MM.1S (cell line): ENCODE data around the gene LARGE1.

Experiments used
- DNase-seq: peaks from one replicate; pipeline ENCODE4 v3.0.0-alpha.2; 2015
- H2AFZ ChIP-seq: fragments of 300-600 bp; sonication (generic); 2 replicates; pipeline ENCODE4 v1.6.0; 2016; ENCODE audit warnings: antibody characterized with exemption, low read length
- H3F3A ChIP-seq: fragments of 300-600 bp; sonication (generic); 2 replicates; pipeline ENCODE4 v1.6.1; 2016; ENCODE audit warnings: mild to moderate bottlenecking, antibody characterized with exemption, low read length, moderate library complexity, mixed read lengths; ENCODE audit not compliant: insufficient read depth
- H3K27ac ChIP-seq: fragments of 300-600 bp; sonication (generic); 2 replicates; pipeline ENCODE4 v1.5.1; 2016; ENCODE audit warnings: mild to moderate bottlenecking, low read length
- H3K27me3 ChIP-seq: fragments of 300-600 bp; sonication (generic); replicated peaks from 2 replicates; pipeline ENCODE4 v1.6.0; 2016; ENCODE audit warnings: low read length; ENCODE audit not compliant: insufficient read depth
- H3K36me3 ChIP-seq: fragments of 300-600 bp; sonication (generic); replicated peaks from 2 replicates; pipeline ENCODE4 v1.6.1; 2016; ENCODE audit warnings: mild to moderate bottlenecking, low read length, mixed read lengths; ENCODE audit not compliant: insufficient read depth
- H3K4me1 ChIP-seq: fragments of 300-600 bp; sonication (generic); 2 replicates; pipeline ENCODE4 v1.6.1; 2016; ENCODE audit warnings: low read length, mixed read lengths
- H3K4me2 ChIP-seq: fragments of 300-600 bp; sonication (generic); 2 replicates; pipeline ENCODE4 v1.6.0; 2016; ENCODE audit warnings: low read depth, low read length
- H3K4me3 ChIP-seq: fragments of 300-600 bp; sonication (generic); 2 replicates; pipeline ENCODE4 v1.5.1; 2016; ENCODE audit warnings: low read length, mixed read lengths
- H3K79me2 ChIP-seq: fragments of 300-600 bp; sonication (generic); 2 replicates; pipeline ENCODE4 v1.6.1; 2016; ENCODE audit warnings: mixed run types, low read length, mixed read lengths
- H3K9ac ChIP-seq: fragments of 300-600 bp; sonication (generic); 2 replicates; pipeline ENCODE4 v1.6.1; 2016; ENCODE audit warnings: low read length, mixed read lengths
- H3K9me2 ChIP-seq: fragments of 300-600 bp; sonication (generic); replicated peaks from 2 replicates; pipeline ENCODE4 v1.6.1; 2016; ENCODE audit warnings: mild to moderate bottlenecking, low read length, mixed read lengths; ENCODE audit not compliant: insufficient read depth
- H3K9me3 ChIP-seq: fragments of 300-600 bp; sonication (generic); replicated peaks from 2 replicates; pipeline ENCODE4 v1.6.1; 2016; ENCODE audit warnings: mild to moderate bottlenecking, low read length, mixed read lengths; ENCODE audit not compliant: insufficient read depth
- H4K20me1 ChIP-seq: fragments of 300-600 bp; sonication (generic); 2 replicates; pipeline ENCODE4 v1.6.1; 2016; ENCODE audit warnings: mild to moderate bottlenecking, low read length, moderate library complexity, mixed read lengths; ENCODE audit not compliant: insufficient read depth
- CTCF ChIP-seq: fragments of 300-600 bp; sonication (generic); IDR thresholded peaks from 2 replicates; pipeline ENCODE4 v1.5.1; 2016; ENCODE audit warnings: antibody characterized with exemption, low read length, mixed read lengths
- EZH2 ChIP-seq: fragments of 300-600 bp; sonication (generic); optimal IDR thresholded peaks from 2 replicates; pipeline ENCODE3; 2017; ENCODE audit warnings: low read depth, mild to moderate bottlenecking, antibody characterized with exemption, low read length, mixed read lengths
- EZH2phosphoT487 ChIP-seq: fragments of 300-600 bp; sonication (generic); IDR thresholded peaks from 2 replicates; pipeline ENCODE4 v1.6.1; 2018; ENCODE audit warnings: antibody characterized with exemption, low read length

The LARGE1 gene

DNA sequence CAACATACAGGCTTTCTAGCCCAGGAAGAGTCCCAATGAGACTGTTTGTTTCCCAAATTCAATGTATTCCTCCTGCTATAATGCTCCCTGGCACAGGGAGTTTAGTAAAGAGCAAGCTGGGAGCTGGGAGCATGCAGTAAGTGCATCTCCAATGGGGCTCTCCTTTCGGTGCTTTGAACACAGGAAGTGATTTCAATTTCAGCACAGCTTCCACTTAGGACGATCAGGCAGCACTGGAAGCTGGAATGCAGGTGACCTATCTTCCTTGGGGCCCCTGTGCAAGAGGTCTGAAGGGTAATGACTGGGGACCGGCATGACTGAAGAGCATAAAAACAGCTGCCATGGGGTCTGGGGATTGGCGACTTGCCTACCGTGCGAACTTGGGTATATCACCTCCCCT, 76.0 kb downstream of the LARGE1 start:
- no peak overlapping the region for H2AFZ ChIP-seq
- H3F3A ChIP-seq: peaks cover 34% of the 10 kb centered on the region
- H3K9me3 ChIP-seq: no peaks in the 10 kb centered on the region
- no peak for DNase-seq
- no peaks in the 10 kb centered on the region for H4K20me1 ChIP-seq
- H3K27ac ChIP-seq: peak overlapping the region; percentile 99; the same call in 1 of the 2 replicates
- no peak overlapping the region for H3K9ac ChIP-seq
- H3K4me1 ChIP-seq: peaks cover 39% of the 10 kb centered on the region
- TF ChIP-seq CTCF (no peak), EZH2phosphoT487 (no peak), EZH2 (no peak)
- no peak overlapping the region for H3K4me3 ChIP-seq
- H3K27me3 ChIP-seq: no peaks in the 10 kb centered on the region
- H3K79me2 ChIP-seq: peaks cover 79% of the 10 kb centered on the region
- H3K36me3 ChIP-seq: no peaks in the 10 kb centered on the region
- no peaks in the 10 kb centered on the region for H3K9me2 ChIP-seq
- H3K4me2 ChIP-seq: no peak overlapping the region

DNA sequence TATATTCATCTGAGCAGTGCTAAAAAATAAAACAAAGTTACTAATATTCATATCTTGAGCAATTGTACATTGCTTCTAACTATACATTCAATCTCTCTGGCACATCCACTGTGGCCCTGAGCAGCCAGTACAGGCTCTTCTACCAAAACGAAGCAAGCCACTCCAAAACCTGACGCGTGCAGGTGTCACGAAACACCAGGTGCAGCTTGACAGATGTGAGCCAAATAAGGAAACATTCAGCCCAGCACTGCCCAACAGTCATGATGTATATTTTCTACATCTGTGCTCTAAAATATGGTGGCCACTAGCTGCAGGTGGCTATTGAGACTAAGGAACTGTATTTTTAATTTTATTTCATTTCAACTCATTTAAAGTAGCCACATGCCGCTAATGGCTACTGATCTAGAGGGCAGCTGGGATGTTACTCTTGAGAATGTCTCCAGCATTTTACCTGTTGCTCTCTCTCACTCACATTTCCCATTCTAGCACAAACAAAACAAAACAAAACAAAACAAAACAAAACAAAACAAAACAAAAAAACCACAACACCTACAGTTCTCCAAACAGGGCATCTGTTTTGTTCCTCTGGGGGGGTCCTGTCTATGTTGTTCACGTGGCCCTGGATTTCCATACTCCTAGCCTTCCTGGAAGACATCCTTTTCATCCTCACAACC, 77.7 kb downstream of the LARGE1 start:
- H3K9me3 ChIP-seq: no peaks in the 10 kb centered on the region
- no peak overlapping the region for H2AFZ ChIP-seq
- peak overlapping the region; percentile 99 for H3K27ac ChIP-seq
- peak overlapping the region; percentile 36; the same call in 1 of the 2 replicates for H3K4me3 ChIP-seq
- peaks cover 34% of the 10 kb centered on the region for H3F3A ChIP-seq
- H3K9ac ChIP-seq: peak overlapping the region; percentile 83
- no peaks in the 10 kb centered on the region for H4K20me1 ChIP-seq
- peaks cover 42% of the 10 kb centered on the region for H3K4me1 ChIP-seq
- no peaks in the 10 kb centered on the region for H3K27me3 ChIP-seq
- H3K36me3 ChIP-seq: no peaks in the 10 kb centered on the region
- DNase-seq: peak; percentile 91
- H3K9me2 ChIP-seq: no peaks in the 10 kb centered on the region
- H3K4me2 ChIP-seq: peak overlapping the region; percentile 95
- H3K79me2 ChIP-seq: peaks cover 79% of the 10 kb centered on the region
- TF ChIP-seq CTCF (no peak), EZH2phosphoT487 (no peak), EZH2 (no peak)

DNA sequence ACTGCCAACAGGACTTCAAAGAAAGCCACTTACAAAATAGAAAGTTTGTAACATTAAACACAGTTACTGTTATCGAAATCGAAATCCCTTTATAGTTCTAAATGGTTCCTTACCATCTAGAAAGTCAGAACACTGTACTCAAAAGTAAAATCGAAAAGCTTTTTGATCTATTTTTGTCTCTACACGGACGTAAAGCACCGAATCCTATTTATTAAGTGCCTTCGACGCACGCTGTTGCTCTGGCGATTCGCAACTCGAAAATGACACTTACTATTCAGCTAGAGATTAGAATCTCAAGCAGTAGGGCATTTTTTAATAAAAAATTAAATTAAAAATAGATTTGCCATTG, 78.3 kb downstream of the LARGE1 start:
- Histone ChIP-seq H3K9ac (peak overlapping the region; percentile 83), H3K27me3 (no peaks in the 10 kb centered on the region), H3K4me1 (peaks cover 42% of the 10 kb centered on the region), H3K9me2 (no peaks in the 10 kb centered on the region), H3K9me3 (no peaks in the 10 kb centered on the region), H2AFZ (no peak overlapping the region), H3K36me3 (no peaks in the 10 kb centered on the region), H3K79me2 (peaks cover 79% of the 10 kb centered on the region), H3F3A (peaks cover 34% of the 10 kb centered on the region), H3K27ac (peak overlapping the region; percentile 99), H3K4me2 (peak overlapping the region; percentile 95), H3K4me3 (peak overlapping the region; percentile 63), H4K20me1 (no peaks in the 10 kb centered on the region)
- peak; percentile 94 for DNase-seq
- no peak for TF ChIP-seq EZH2phosphoT487
- TF ChIP-seq CTCF: no peak
- no peak for TF ChIP-seq EZH2
